Suppressor macrophage (primary cell): ENCODE results near the gene UCP2.
A peak's percentile ranks its signal among the peaks of the same experiment; 100 is the strongest.
"Not testable (repeated sequence)": the region's sequence is repeated elsewhere in the genome, so short reads cannot be mapped to it uniquely, and the experiment has no call there.

ENCODE experiments used
- DNase-seq, 4 experiments: peaks; one replicate each; pipeline ENCODE4 v3.0.0-alpha.2; 2020 to 2022

Gene UCP2

GRCh38 chr11:73991471-73992006, 8.9 kb upstream of the UCP2 start:
- DNase-seq, result no peak

GRCh38 chr11:73990730-73991129, 8.1 kb upstream of the UCP2 start:
- no peak for DNase-seq

GRCh38 chr11:73989156-73989555, 6.5 kb upstream of the UCP2 start:
- peak in 2 of 4 experiments; percentile 62 to 71 for DNase-seq

GRCh38 chr11:73988227-73988626, 5.6 kb upstream of the UCP2 start:
- DNase-seq, result no peak

GRCh38 chr11:73985661-73986060, 3.0 kb upstream of the UCP2 start:
- not testable (repeated sequence) for DNase-seq

GRCh38 chr11:73983741-73984538, 1.3 kb upstream of the UCP2 start:
- DNase-seq, result peak in 3 of 4 experiments; percentile 45 to 65 (median 57)

GRCh38 chr11:73982990-73983740, 522 bp upstream of the UCP2 start:
- DNase-seq, result peak; percentile 98 to 99 (median 99)

GRCh38 chr11:73981051-73981805, 1.4 kb downstream of the UCP2 start:
- no peak for DNase-seq

- DNase-seq, result peak; percentile 65 to 81 (median 76)
These were observed 2.4 kb downstream of the UCP2 start for GRCh38 chr11:73980001-73980961.

GRCh38 chr11:73978576-73979086, 4.0 kb downstream of the UCP2 start:
- no peak for DNase-seq

- no peak for DNase-seq
These were observed 4.7 kb downstream of the UCP2 start for GRCh38 chr11:73977856-73978519.

GRCh38 chr11:73976451-73977151, 6.0 kb downstream of the UCP2 start:
- peak in 1 of 4 experiments; percentile 16 for DNase-seq

GRCh38 chr11:73975479-73975757, 7.2 kb downstream of the UCP2 start:
- no peak for DNase-seq

GRCh38 chr11:73974604-73975478, 7.8 kb downstream of the UCP2 start:
- no peak for DNase-seq

GRCh38 chr11:73972620-73973449, 9.8 kb downstream of the UCP2 start:
- DNase-seq, result peak in 1 of 4 experiments; percentile 17

GRCh38 chr11:73972187-73972586, 10.5 kb downstream of the UCP2 start:
- peak in 1 of 4 experiments; percentile 16 for DNase-seq

- DNase-seq, result peak in 1 of 4 experiments; percentile 42
These were observed 11.4 kb downstream of the UCP2 start for GRCh38 chr11:73971175-73971719.
